Measurements from ENCODE around the gene F2. TPM values are rescaled to one million over a fixed set of nuclear protein-coding genes. Genes with fewer than 3 reads are reported as not detected.

Gene F2
- total and polyA plus RNA-seq, 11 donors, result 0.08 to 0.18 (median 0.17) TPM; not detected in 8

DNA sequence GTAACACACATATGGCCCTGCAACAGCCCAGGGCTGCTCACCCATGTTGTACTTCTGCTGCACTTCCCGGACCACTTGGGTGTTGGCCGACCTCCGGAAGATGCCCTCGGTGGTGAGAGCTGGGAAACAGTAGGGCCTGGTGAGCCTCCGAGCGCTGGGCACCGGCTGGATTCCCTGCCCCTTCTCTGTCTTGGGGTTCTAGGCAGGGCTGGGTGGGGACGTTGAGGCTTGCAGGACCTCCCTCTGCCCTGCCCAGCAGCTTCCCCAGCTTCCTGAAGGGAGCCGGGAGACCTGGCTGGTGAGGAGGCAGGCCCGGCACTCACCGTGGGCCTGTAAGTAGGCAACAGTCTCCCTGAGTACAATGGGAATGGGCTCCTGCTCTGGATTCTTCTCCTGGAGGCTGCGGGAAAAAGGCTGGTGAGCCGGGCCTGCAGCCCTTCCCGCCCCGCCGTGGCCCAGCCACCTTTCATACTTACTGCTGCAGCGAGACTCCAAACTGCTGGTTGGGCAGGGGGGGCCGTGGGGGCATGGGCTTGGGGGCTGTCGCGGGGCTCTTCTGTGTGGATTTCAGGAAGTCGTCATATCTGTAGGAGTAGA is 38.8 kb upstream of the F2 start:
- Histone ChIP-seq H3K36me3 (peaks cover 0 to 88% (median 60%) of the 10 kb centered on the region in 9 donors), H3K9me3 (no peaks in the 10 kb centered on the region), H3K4me1 (peaks cover 0 to 49% (median 41%) of the 10 kb centered on the region in 12 donors), H3K27me3 (no peaks in the 10 kb centered on the region), H3K27ac (no peak overlapping the region), H3K4me3 (no peak overlapping the region)
- WGBS, 4 donors, result 81 to 93% (median 90%) methylated on average over 11 to 21 of the region's 21 CpGs
- no peak for TF ChIP-seq POLR2A (IDR thresholded peaks at IDR 0.05)
- TF ChIP-seq, protein P1, sequence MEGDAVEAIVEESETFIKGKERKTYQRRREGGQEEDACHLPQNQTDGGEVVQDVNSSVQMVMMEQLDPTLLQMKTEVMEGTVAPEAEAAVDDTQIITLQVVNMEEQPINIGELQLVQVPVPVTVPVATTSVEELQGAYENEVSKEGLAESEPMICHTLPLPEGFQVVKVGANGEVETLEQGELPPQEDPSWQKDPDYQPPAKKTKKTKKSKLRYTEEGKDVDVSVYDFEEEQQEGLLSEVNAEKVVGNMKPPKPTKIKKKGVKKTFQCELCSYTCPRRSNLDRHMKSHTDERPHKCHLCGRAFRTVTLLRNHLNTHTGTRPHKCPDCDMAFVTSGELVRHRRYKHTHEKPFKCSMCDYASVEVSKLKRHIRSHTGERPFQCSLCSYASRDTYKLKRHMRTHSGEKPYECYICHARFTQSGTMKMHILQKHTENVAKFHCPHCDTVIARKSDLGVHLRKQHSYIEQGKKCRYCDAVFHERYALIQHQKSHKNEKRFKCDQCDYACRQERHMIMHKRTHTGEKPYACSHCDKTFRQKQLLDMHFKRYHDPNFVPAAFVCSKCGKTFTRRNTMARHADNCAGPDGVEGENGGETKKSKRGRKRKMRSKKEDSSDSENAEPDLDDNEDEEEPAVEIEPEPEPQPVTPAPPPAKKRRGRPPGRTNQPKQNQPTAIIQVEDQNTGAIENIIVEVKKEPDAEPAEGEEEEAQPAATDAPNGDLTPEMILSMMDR (IDR thresholded peaks at IDR 0.05), result no peak
- intact Hi-C loops (cut with DNase I), result loop anchor here in 1 of 10 donors (5.0 kb wide), 1 partner anchor 63 kb away; the partner anchor contains the start of genes ATG13 and HARBI1
- ATAC-seq (no peak), DNase-seq (no peak)

DNA sequence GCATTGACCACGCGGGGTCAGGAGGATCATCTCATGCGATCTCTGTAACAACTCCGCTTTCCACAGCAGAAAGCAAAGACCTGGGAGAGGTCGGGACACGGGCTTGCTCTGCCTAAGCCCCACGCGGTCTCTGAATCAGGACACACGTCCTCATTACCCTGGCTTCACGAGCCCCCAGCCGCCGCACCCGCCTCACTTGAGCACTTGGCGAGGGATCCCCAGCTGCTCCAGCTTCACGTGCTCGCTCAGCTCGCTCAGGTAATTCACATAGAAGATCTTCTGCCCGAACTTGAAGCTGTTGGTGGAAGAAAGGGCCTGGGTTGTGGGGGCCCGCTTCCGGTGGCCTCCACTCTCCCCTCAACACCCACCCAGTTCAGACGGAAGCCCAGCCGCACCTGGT is 38.2 kb upstream of the F2 start:
- no peak overlapping the region for H3K4me3 ChIP-seq
- no peaks in the 10 kb centered on the region for H3K9me3 ChIP-seq
- 89 to 93% (median 91%) methylated on average over 17 to 22 of the region's 22 CpGs for WGBS, 4 donors
- no peak overlapping the region for H3K27ac ChIP-seq
- H3K4me1 ChIP-seq, result peaks cover 0 to 48% (median 39%) of the 10 kb centered on the region in 12 donors
- peaks cover 0 to 93% (median 66%) of the 10 kb centered on the region in 9 donors for H3K36me3 ChIP-seq
- TF ChIP-seq, protein P1 (IDR thresholded peaks at IDR 0.05), result no peak
- intact Hi-C loops (cut with DNase I), result loop anchor here in 1 of 10 donors (5.0 kb wide), 1 partner anchor 64 kb away; the partner anchor contains the start of genes ATG13 and HARBI1
- ATAC-seq (no peak), DNase-seq (no peak)
- H3K27me3 ChIP-seq, result no peaks in the 10 kb centered on the region

DNA sequence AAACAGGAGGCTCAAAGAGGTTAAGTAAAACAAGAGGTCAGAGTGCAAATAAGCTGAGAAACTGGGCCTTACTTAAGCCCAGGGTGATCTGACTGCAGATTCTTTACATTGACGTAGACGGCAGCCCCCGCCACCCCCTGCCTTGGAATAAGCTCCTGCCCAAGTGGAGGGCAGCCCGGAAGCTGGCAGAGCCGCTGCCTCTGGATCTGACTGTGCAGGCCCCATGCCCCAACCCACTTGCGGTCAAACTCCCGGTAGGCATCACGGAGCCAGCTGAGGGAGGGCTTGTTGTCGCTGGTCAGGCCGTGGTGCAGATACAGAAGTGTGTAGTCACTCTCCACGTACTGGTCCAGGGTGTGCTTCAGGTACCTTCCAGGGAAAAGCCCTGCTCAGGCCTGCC is 37.2 kb upstream of the F2 start:
- Histone ChIP-seq H3K4me3 (no peak overlapping the region), H3K36me3 (peaks cover 0 to 96% (median 70%) of the 10 kb centered on the region in 9 donors), H3K4me1 (peaks cover 0 to 45% (median 34%) of the 10 kb centered on the region in 12 donors), H3K27ac (no peak overlapping the region), H3K27me3 (no peaks in the 10 kb centered on the region), H3K9me3 (no peaks in the 10 kb centered on the region)
- no peak for TF ChIP-seq POLR2A (IDR thresholded peaks at IDR 0.05)
- TF ChIP-seq, protein P1 (IDR thresholded peaks at IDR 0.05), result no peak
- WGBS, 4 donors, result 92 to 94% (median 93%) methylated on average over 6 to 11 of the region's 11 CpGs
- intact Hi-C loops (cut with DNase I), result loop anchor here in 1 of 10 donors (5.0 kb wide), 1 partner anchor 65 kb away; the partner anchor contains the start of genes ATG13 and HARBI1
- ATAC-seq, result no peak
- no peak for DNase-seq

Measured in heart left ventricle (tissue), 16 donors.